Glomerular visceral epithelial cell (primary cell): Measurements from ENCODE around the gene EPHA2.

Experiments used
- DNase-seq: peaks from one replicate; pipeline ENCODE4 v3.0.0-alpha.2; 2016; ENCODE audit errors: extremely low spot score

The EPHA2 gene

GRCh38 chr1:16149702-16150488 is 6.0 kb downstream of the EPHA2 start:
- DNase-seq = no peak

GRCh38 chr1:16149146-16149545 is 6.7 kb downstream of the EPHA2 start:
- DNase-seq = no peak

GRCh38 chr1:16148329-16149092 is 7.4 kb downstream of the EPHA2 start:
- DNase-seq = no peak

GRCh38 chr1:16147156-16147926 is 8.5 kb downstream of the EPHA2 start:
- no peak for DNase-seq

GRCh38 chr1:16146279-16147155 is 9.4 kb downstream of the EPHA2 start:
- DNase-seq = peak; percentile 96

- DNase-seq = peak; percentile 89
Measured at GRCh38 chr1:16145662-16146278, 10.1 kb downstream of the EPHA2 start.

GRCh38 chr1:16145030-16145661 is 10.7 kb downstream of the EPHA2 start:
- DNase-seq = peak; percentile 93

GRCh38 chr1:16144325-16145029 is 11.4 kb downstream of the EPHA2 start:
- DNase-seq = no peak

GRCh38 chr1:16143566-16144324 is 12.1 kb downstream of the EPHA2 start:
- peak; percentile 70 for DNase-seq

- no peak for DNase-seq
Measured at GRCh38 chr1:16143005-16143565, 12.8 kb downstream of the EPHA2 start.

GRCh38 chr1:16142383-16142995 is 13.4 kb downstream of the EPHA2 start:
- DNase-seq = no peak

GRCh38 chr1:16141573-16142336 is 14.1 kb downstream of the EPHA2 start:
- no peak for DNase-seq

GRCh38 chr1:16140068-16140596 is 15.7 kb downstream of the EPHA2 start:
- no peak for DNase-seq

- peak; percentile 95 for DNase-seq
Measured at GRCh38 chr1:16139473-16139962, 16.4 kb downstream of the EPHA2 start.

- DNase-seq = peak; percentile 78
Measured at GRCh38 chr1:16138772-16139221, 17.1 kb downstream of the EPHA2 start.

GRCh38 chr1:16137890-16138467 is 17.9 kb downstream of the EPHA2 start:
- no peak for DNase-seq

GRCh38 chr1:16135501-16135900 is 20.4 kb downstream of the EPHA2 start:
- no peak for DNase-seq
